Vagina (tissue), 2 donors: Measurements from ENCODE around the gene MSN.

Experiments used
- POLR2A ChIP-seq, 2 donors: fragments of 450-650 bp; IDR thresholded peaks; one replicate each; pipeline ENCODE4 v1.6.1; 2017; ENCODE audit warnings: antibody characterized with exemption in 2 of 2, mild to moderate bottlenecking in 2 of 2, moderate library complexity in 2 of 2
- POLR2AphosphoS5 ChIP-seq, 2 donors: sonication (generic); formaldehyde crosslinking; IDR thresholded peaks; one replicate each; pipeline ENCODE4 v1.9.0; 2017; ENCODE audit warnings: antibody characterized with exemption in 2 of 2, mild to moderate bottlenecking in 2 of 2, low read depth in 1 of 2; ENCODE audit not compliant: insufficient read depth in 1 of 2
- TF ChIP-seq, protein P1 (sequence below), 3 experiments: fragments of 450-650 bp in 2 of 3; fragments of 200-600 bp in 1 of 3; sonication (generic) in 1 of 3; IDR thresholded peaks; one replicate each; pipeline ENCODE4 v1.5.1; 2017 to 2019; ENCODE audit warnings: antibody characterized with exemption in 3 of 3, mild to moderate bottlenecking in 2 of 3, moderate library complexity in 2 of 3

DNA sequence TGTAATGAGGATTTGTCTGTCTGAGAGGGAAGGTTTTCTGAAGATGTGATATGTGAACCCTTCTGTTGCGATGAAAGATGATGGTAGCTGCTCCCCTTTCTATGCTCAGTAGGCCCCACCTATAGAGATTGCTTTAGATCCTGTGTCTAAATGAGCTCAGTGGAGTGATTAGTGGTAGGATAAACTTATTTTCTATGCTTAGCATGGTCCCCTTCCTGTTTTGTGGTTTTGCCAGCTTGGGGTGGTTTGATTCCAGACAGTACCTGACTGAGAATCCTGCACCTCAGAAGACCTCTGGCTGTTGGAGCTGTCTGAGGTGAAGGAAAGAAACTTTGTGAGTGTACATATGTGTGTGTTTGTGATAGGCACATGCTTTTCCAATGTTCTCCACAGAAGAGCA, 17.7 kb downstream of the MSN start:
- TF ChIP-seq, protein P1, sequence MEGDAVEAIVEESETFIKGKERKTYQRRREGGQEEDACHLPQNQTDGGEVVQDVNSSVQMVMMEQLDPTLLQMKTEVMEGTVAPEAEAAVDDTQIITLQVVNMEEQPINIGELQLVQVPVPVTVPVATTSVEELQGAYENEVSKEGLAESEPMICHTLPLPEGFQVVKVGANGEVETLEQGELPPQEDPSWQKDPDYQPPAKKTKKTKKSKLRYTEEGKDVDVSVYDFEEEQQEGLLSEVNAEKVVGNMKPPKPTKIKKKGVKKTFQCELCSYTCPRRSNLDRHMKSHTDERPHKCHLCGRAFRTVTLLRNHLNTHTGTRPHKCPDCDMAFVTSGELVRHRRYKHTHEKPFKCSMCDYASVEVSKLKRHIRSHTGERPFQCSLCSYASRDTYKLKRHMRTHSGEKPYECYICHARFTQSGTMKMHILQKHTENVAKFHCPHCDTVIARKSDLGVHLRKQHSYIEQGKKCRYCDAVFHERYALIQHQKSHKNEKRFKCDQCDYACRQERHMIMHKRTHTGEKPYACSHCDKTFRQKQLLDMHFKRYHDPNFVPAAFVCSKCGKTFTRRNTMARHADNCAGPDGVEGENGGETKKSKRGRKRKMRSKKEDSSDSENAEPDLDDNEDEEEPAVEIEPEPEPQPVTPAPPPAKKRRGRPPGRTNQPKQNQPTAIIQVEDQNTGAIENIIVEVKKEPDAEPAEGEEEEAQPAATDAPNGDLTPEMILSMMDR (IDR thresholded peaks at IDR 0.05), result no peak
- TF ChIP-seq POLR2AphosphoS5 (IDR thresholded peaks at IDR 0.05; ENCODE audit: insufficient read depth in 1 of 2, low read depth in 1 of 2) (no peak), POLR2A (IDR thresholded peaks at IDR 0.05) (no peak)
